ENCODE measurements around the gene SNTB2. TPM values are rescaled to one million over a fixed set of nuclear protein-coding genes. Genes with fewer than 3 reads are reported as not detected.

SNTB2 gene
- total and polyA plus RNA-seq, 2 of the 8 experiments (the other 6 are each of a cell fraction or from before 2014, with no cell fraction given), result 6.0 to 16.1 TPM

DNA sequence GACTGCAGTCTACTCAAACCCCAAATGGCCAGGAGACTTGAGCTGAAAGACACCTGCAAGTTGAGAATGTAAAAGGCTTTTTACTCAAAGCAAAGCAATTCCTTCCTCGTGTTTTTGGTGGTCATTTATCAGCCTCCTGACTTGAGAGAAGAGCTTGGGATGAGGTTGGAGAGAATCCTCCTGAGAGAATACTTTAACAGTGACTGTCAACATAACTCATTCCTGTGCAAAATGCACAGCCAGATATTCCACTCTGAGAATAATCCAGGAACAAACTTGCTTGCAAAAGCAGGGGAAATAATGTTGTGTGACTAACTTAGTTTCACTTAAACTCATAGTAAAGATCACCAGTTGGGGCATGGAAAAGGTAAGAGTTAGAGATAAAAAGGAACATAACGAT, 53.4 kb downstream of the SNTB2 start (continued):
- TF ChIP-seq, protein P1, sequence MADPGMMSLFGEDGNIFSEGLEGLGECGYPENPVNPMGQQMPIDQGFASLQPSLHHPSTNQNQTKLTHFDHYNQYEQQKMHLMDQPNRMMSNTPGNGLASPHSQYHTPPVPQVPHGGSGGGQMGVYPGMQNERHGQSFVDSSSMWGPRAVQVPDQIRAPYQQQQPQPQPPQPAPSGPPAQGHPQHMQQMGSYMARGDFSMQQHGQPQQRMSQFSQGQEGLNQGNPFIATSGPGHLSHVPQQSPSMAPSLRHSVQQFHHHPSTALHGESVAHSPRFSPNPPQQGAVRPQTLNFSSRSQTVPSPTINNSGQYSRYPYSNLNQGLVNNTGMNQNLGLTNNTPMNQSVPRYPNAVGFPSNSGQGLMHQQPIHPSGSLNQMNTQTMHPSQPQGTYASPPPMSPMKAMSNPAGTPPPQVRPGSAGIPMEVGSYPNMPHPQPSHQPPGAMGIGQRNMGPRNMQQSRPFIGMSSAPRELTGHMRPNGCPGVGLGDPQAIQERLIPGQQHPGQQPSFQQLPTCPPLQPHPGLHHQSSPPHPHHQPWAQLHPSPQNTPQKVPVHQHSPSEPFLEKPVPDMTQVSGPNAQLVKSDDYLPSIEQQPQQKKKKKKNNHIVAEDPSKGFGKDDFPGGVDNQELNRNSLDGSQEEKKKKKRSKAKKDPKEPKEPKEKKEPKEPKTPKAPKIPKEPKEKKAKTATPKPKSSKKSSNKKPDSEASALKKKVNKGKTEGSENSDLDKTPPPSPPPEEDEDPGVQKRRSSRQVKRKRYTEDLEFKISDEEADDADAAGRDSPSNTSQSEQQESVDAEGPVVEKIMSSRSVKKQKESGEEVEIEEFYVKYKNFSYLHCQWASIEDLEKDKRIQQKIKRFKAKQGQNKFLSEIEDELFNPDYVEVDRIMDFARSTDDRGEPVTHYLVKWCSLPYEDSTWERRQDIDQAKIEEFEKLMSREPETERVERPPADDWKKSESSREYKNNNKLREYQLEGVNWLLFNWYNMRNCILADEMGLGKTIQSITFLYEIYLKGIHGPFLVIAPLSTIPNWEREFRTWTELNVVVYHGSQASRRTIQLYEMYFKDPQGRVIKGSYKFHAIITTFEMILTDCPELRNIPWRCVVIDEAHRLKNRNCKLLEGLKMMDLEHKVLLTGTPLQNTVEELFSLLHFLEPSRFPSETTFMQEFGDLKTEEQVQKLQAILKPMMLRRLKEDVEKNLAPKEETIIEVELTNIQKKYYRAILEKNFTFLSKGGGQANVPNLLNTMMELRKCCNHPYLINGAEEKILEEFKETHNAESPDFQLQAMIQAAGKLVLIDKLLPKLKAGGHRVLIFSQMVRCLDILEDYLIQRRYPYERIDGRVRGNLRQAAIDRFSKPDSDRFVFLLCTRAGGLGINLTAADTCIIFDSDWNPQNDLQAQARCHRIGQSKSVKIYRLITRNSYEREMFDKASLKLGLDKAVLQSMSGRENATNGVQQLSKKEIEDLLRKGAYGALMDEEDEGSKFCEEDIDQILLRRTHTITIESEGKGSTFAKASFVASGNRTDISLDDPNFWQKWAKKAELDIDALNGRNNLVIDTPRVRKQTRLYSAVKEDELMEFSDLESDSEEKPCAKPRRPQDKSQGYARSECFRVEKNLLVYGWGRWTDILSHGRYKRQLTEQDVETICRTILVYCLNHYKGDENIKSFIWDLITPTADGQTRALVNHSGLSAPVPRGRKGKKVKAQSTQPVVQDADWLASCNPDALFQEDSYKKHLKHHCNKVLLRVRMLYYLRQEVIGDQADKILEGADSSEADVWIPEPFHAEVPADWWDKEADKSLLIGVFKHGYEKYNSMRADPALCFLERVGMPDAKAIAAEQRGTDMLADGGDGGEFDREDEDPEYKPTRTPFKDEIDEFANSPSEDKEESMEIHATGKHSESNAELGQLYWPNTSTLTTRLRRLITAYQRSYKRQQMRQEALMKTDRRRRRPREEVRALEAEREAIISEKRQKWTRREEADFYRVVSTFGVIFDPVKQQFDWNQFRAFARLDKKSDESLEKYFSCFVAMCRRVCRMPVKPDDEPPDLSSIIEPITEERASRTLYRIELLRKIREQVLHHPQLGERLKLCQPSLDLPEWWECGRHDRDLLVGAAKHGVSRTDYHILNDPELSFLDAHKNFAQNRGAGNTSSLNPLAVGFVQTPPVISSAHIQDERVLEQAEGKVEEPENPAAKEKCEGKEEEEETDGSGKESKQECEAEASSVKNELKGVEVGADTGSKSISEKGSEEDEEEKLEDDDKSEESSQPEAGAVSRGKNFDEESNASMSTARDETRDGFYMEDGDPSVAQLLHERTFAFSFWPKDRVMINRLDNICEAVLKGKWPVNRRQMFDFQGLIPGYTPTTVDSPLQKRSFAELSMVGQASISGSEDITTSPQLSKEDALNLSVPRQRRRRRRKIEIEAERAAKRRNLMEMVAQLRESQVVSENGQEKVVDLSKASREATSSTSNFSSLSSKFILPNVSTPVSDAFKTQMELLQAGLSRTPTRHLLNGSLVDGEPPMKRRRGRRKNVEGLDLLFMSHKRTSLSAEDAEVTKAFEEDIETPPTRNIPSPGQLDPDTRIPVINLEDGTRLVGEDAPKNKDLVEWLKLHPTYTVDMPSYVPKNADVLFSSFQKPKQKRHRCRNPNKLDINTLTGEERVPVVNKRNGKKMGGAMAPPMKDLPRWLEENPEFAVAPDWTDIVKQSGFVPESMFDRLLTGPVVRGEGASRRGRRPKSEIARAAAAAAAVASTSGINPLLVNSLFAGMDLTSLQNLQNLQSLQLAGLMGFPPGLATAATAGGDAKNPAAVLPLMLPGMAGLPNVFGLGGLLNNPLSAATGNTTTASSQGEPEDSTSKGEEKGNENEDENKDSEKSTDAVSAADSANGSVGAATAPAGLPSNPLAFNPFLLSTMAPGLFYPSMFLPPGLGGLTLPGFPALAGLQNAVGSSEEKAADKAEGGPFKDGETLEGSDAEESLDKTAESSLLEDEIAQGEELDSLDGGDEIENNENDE (IDR thresholded peaks at IDR 0.05; ENCODE audit: insufficient replicate concordance, low read length), result no peak
- TF ChIP-seq SIX5 (IDR thresholded peaks at IDR 0.05; ENCODE audit: low read depth, low read length) (no peak), BACH1 (IDR thresholded peaks at IDR 0.05; ENCODE audit: low read length) (no peak), MAX (IDR thresholded peaks at IDR 0.05) (no peak), TEAD4 (IDR thresholded peaks at IDR 0.05; ENCODE audit: low read depth, low read length) (no peak), KDM1A (IDR thresholded peaks at IDR 0.05; ENCODE audit: borderline replicate concordance, low read length) (no peak), CTBP2 (IDR thresholded peaks at IDR 0.05; ENCODE audit: borderline replicate concordance, insufficient read depth, insufficient read length, low read length) (no peak), POU5F1 (IDR thresholded peaks at IDR 0.05; ENCODE audit: low read depth, low read length) (no peak), RAD21 (IDR thresholded peaks at IDR 0.05 in 1 of 2, conservative IDR thresholded peaks at IDR 0.05 in 1 of 2; ENCODE audit: low read depth in 2 of 2, low read length in 2 of 2) (no peak), HDAC6 (IDR thresholded peaks at IDR 0.05; ENCODE audit: low read depth, low read length) (no peak), CEBPB (IDR thresholded peaks at IDR 0.05; ENCODE audit: low read depth, low read length) (no peak)
